ENCODE measurements around the gene FXYD7.
"Not testable (repeated sequence)": the region's sequence is repeated elsewhere in the genome, so short reads cannot be mapped to it uniquely, and the experiment has no call there.

FXYD7 gene

GRCh38 chr19:35144600-35145436 lies 1.8 kb downstream of the FXYD7 start:
- no peak for DNase-seq (ENCODE audit: low read depth in 2 of 2)

GRCh38 chr19:35146746-35147459 lies 3.8 kb downstream of the FXYD7 start:
- DNase-seq (ENCODE audit: low read depth in 2 of 2), result no peak

GRCh38 chr19:35149463-35149862 lies 6.4 kb downstream of the FXYD7 start:
- no peak for DNase-seq (ENCODE audit: low read depth in 2 of 2)

GRCh38 chr19:35150445-35150844 lies 7.4 kb downstream of the FXYD7 start:
- no peak for DNase-seq (ENCODE audit: low read depth in 2 of 2)

- DNase-seq (ENCODE audit: low read depth in 2 of 2), result no peak
These were observed 8.4 kb downstream of the FXYD7 start for GRCh38 chr19:35151273-35152065.

- not testable (repeated sequence) for DNase-seq (ENCODE audit: low read depth in 2 of 2)
These were observed 10.1 kb downstream of the FXYD7 start for GRCh38 chr19:35153129-35153522.

GRCh38 chr19:35153701-35154524 lies 10.9 kb downstream of the FXYD7 start:
- peak; percentile 41 to 56 for DNase-seq (ENCODE audit: low read depth in 2 of 2)

- peak; percentile 62 to 64 for DNase-seq (ENCODE audit: low read depth in 2 of 2)
These were observed 11.7 kb downstream of the FXYD7 start, which contains the start of gene FXYD5 for GRCh38 chr19:35154525-35155406. FXYD5 (plus strand) TSS chr19:35154735; CDS start chr19:35155551, 816 bp downstream.

GRCh38 chr19:35155441-35155840 lies 12.4 kb downstream of the FXYD7 start:
- DNase-seq (ENCODE audit: low read depth in 2 of 2), result no peak

- no peak for DNase-seq (ENCODE audit: low read depth in 2 of 2)
These were observed 13.1 kb downstream of the FXYD7 start for GRCh38 chr19:35155981-35156672.

GRCh38 chr19:35156673-35157014 lies 13.6 kb downstream of the FXYD7 start:
- DNase-seq (ENCODE audit: low read depth in 2 of 2), result no peak

GRCh38 chr19:35157431-35157830 lies 14.4 kb downstream of the FXYD7 start:
- DNase-seq (ENCODE audit: low read depth in 2 of 2), result no peak

- DNase-seq (ENCODE audit: low read depth in 2 of 2), result no peak
These were observed 16.6 kb downstream of the FXYD7 start for GRCh38 chr19:35159606-35160005.

GRCh38 chr19:35160629-35161433 lies 17.8 kb downstream of the FXYD7 start:
- no peak for DNase-seq (ENCODE audit: low read depth in 2 of 2)

GRCh38 chr19:35161434-35161743 lies 18.3 kb downstream of the FXYD7 start:
- no peak for DNase-seq (ENCODE audit: low read depth in 2 of 2)

GRCh38 chr19:35162471-35163326 lies 19.6 kb downstream of the FXYD7 start:
- DNase-seq (ENCODE audit: low read depth in 2 of 2), result no peak

GRCh38 chr19:35164418-35164817 lies 21.4 kb downstream of the FXYD7 start:
- no peak for DNase-seq (ENCODE audit: low read depth in 2 of 2)

Measured in stimulated activated CD4-positive, alpha-beta T cell treated with anti-CD3 and anti-CD28 coated beads, Interleukin-1b, Interleukin-23, amount 100 ng/mL, for 1 hour (primary cell).